Measurements from ENCODE around the gene WNT9A. TPM values are rescaled to one million over a fixed set of nuclear protein-coding genes. Genes with fewer than 3 reads are reported as not detected.
"Not testable (repeated sequence)": the region's sequence is repeated elsewhere in the genome, so short reads cannot be mapped to it uniquely, and the experiment has no call there.

WNT9A gene
- total and polyA plus RNA-seq, 7 experiments from 2014 or later, result 0.29 TPM; not detected in 6

DNA sequence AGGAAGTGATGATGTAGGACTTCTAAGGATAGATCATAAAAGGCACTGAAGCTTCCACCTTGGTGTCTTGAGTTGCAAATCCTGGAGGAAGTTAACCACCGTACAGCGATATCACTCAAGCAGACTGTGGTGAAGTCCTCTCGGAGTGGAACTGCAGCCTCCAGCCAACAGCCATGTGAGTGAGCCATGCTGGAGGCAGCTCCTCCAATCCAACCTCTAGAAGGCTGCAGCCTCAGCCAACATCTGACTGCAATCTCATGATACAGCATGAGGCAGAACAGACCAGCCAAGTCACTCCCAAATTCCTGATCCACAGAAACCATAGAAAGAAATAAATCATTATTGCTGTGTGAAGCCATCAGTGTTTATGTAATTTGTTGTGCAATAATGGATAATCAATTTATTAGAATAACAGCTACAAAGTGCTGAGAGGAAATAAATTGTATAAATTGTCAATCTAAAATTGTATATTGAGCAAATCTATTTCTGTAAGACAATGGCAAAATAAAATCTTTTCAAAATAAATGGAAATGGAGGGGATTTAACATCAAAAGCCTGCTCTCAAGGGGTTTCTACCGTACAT is 67.3 kb downstream of the WNT9A start:
- H3K27me3 ChIP-seq (ENCODE audit: control insufficient read depth in 2 of 2, insufficient read depth in 2 of 2, low read length in 2 of 2), result no peaks in the 10 kb centered on the region
- peaks cover 3 to 37% (median 14%) of the 10 kb centered on the region in 7 donors for H3K4me1 Mint-ChIP-seq
- no peak overlapping the region for H3K27ac ChIP-seq (ENCODE audit: low read depth, low read length)
- peak overlapping the region in 3 of 9 donors; percentile 1 to 75 (median 43) for H3K27ac Mint-ChIP-seq
- H3K9me3 ChIP-seq (ENCODE audit: control insufficient read depth in 2 of 3, low read length in 3 of 3), result no peaks in the 10 kb centered on the region
- no peak overlapping the region for H3K4me3 ChIP-seq (ENCODE audit: low read length)
- no peaks in the 10 kb centered on the region for H3K36me3 ChIP-seq (ENCODE audit: control insufficient read depth in 2 of 3, insufficient read depth in 3 of 3, low read length in 3 of 3)
- peaks cover 15 to 18% of the 10 kb centered on the region in 2 donors for H3K4me1 ChIP-seq (ENCODE audit: control insufficient read depth in 2 of 2, insufficient read depth in 2 of 2, low read length in 2 of 2)
- intact Hi-C loops (cut with micrococcal nuclease), result loop anchor here in 1 of 2 donors (10.0 kb wide), 1 partner anchor 116 kb away; no protein-coding TSS in a partner anchor
- H3K4me3 Mint-ChIP-seq, result no peak overlapping the region
- no peak for DNase-seq
- H3K36me3 Mint-ChIP-seq, result no peaks in the 10 kb centered on the region
- ATAC-seq, result no peak
- H3K9me3 Mint-ChIP-seq, result peaks cover 0 to 4% (median 0%) of the 10 kb centered on the region in 11 donors
- CTCF ChIA-PET, result no interaction called here
- POLR2A ChIA-PET, result interaction anchor here (0.7 to 1.3 kb wide), 3 partner anchors 9 to 47 kb away, joined by 3 to 4 read pairs (median 4); no protein-coding TSS in a partner anchor
- H3K27me3 Mint-ChIP-seq, result peaks cover 0 to 41% (median 0%) of the 10 kb centered on the region in 5 donors

GRCh38 chr1:227877810-227878209 is 69.9 kb downstream of the WNT9A start:
- H3K4me1 ChIP-seq (ENCODE audit: control insufficient read depth in 2 of 2, insufficient read depth in 2 of 2, low read length in 2 of 2); ATAC-seq; CTCF ChIA-PET; intact Hi-C loops (cut with micrococcal nuclease); H3K27ac Mint-ChIP-seq; H3K27me3 ChIP-seq (ENCODE audit: control insufficient read depth in 2 of 2, insufficient read depth in 2 of 2, low read length in 2 of 2); H3K4me3 Mint-ChIP-seq; H3K36me3 Mint-ChIP-seq; H3K27ac ChIP-seq (ENCODE audit: low read depth, low read length); DNase-seq; POLR2A ChIA-PET; H3K36me3 ChIP-seq (ENCODE audit: control insufficient read depth in 2 of 3, insufficient read depth in 3 of 3, low read length in 3 of 3); H3K4me3 ChIP-seq (ENCODE audit: low read length); H3K9me3 ChIP-seq (ENCODE audit: control insufficient read depth in 2 of 3, low read length in 3 of 3): not testable (repeated sequence)
- Mint-ChIP-seq H3K4me1 (peaks cover 0 to 32% (median 14%) of the 10 kb centered on the region in 7 donors), H3K9me3 (peaks cover 0 to 16% (median 10%) of the 10 kb centered on the region in 11 donors), H3K27me3 (peaks cover 0 to 62% (median 0%) of the 10 kb centered on the region in 5 donors)

GRCh38 chr1:227871892-227872291 is 75.8 kb downstream of the WNT9A start:
- Mint-ChIP-seq H3K4me3 (peak overlapping the region in 9 of 10 donors; percentile 9 to 91 (median 51)), H3K27ac (peak overlapping the region in 4 of 9 donors; percentile 22 to 59 (median 46)), H3K4me1 (peaks cover 22 to 57% (median 50%) of the 10 kb centered on the region in 7 donors), H3K9me3 (peaks cover 0 to 21% (median 9%) of the 10 kb centered on the region in 11 donors), H3K27me3 (peaks cover 0 to 36% (median 0%) of the 10 kb centered on the region in 5 donors)
- intact Hi-C loops (cut with micrococcal nuclease), result loop anchor here in 1 of 2 donors (2.0 kb wide), 1 partner anchor 15 kb away; no protein-coding TSS in a partner anchor
- H3K36me3 Mint-ChIP-seq; H3K27ac ChIP-seq (ENCODE audit: low read depth, low read length); H3K27me3 ChIP-seq (ENCODE audit: control insufficient read depth in 2 of 2, insufficient read depth in 2 of 2, low read length in 2 of 2); DNase-seq; H3K4me3 ChIP-seq (ENCODE audit: low read length); H3K9me3 ChIP-seq (ENCODE audit: control insufficient read depth in 2 of 3, low read length in 3 of 3); H3K36me3 ChIP-seq (ENCODE audit: control insufficient read depth in 2 of 3, insufficient read depth in 3 of 3, low read length in 3 of 3); ATAC-seq: not testable (repeated sequence)
- H3K4me1 ChIP-seq (ENCODE audit: control insufficient read depth in 2 of 2, insufficient read depth in 2 of 2, low read length in 2 of 2), result peaks cover 31 to 34% of the 10 kb centered on the region in 2 donors
- CTCF ChIA-PET, result interaction anchor here (0.8 kb wide), 1 partner anchor 74 kb away, joined by 3 read pairs; no protein-coding TSS in a partner anchor
- POLR2A ChIA-PET, result interaction anchor here (0.6 to 2.4 kb wide), 4 partner anchors 8 to 14 kb away, joined by 3 to 14 read pairs (median 4); no protein-coding TSS in a partner anchor

GRCh38 chr1:227870366-227870765 is 77.4 kb downstream of the WNT9A start:
- intact Hi-C loops (cut with micrococcal nuclease), result loop anchor here in 1 of 2 donors (2.0 kb wide), 1 partner anchor 16 kb away; no protein-coding TSS in a partner anchor
- H3K27me3 Mint-ChIP-seq, result peaks cover 0 to 24% (median 0%) of the 10 kb centered on the region in 5 donors
- CTCF ChIA-PET, result interaction anchor here (1.3 kb wide), 1 partner anchor 18 kb away, joined by 3 read pairs; no protein-coding TSS in a partner anchor
- H3K36me3 ChIP-seq (ENCODE audit: control insufficient read depth in 2 of 3, insufficient read depth in 3 of 3, low read length in 3 of 3), result no peaks in the 10 kb centered on the region
- H3K4me3 Mint-ChIP-seq, result peak overlapping the region; percentile 52 to 91 (median 78)
- peaks cover 31 to 34% of the 10 kb centered on the region in 2 donors for H3K4me1 ChIP-seq (ENCODE audit: control insufficient read depth in 2 of 2, insufficient read depth in 2 of 2, low read length in 2 of 2)
- no peak for ATAC-seq
- H3K27ac ChIP-seq (ENCODE audit: low read depth, low read length), result no peak overlapping the region
- H3K4me3 ChIP-seq (ENCODE audit: low read length), result peak overlapping the region; percentile 48
- H3K9me3 ChIP-seq (ENCODE audit: control insufficient read depth in 2 of 3, low read length in 3 of 3), result peaks cover 0 to under 1% (median 0%) of the 10 kb centered on the region in 3 experiments
- no peak for DNase-seq
- peaks cover 0 to 8% (median 5%) of the 10 kb centered on the region in 5 donors for H3K36me3 Mint-ChIP-seq
- POLR2A ChIA-PET, result interaction anchor here (0.6 to 2.0 kb wide), 2 partner anchors 15 to 20 kb away, joined by 7 to 13 read pairs; no protein-coding TSS in a partner anchor
- peaks cover 22 to 58% (median 50%) of the 10 kb centered on the region in 7 donors for H3K4me1 Mint-ChIP-seq
- H3K9me3 Mint-ChIP-seq, result peaks cover 0 to 21% (median 10%) of the 10 kb centered on the region in 11 donors
- H3K27ac Mint-ChIP-seq, result peak overlapping the region in 8 of 9 donors; percentile 8 to 92 (median 80)
- no peaks in the 10 kb centered on the region for H3K27me3 ChIP-seq (ENCODE audit: control insufficient read depth in 2 of 2, insufficient read depth in 2 of 2, low read length in 2 of 2)

DNA sequence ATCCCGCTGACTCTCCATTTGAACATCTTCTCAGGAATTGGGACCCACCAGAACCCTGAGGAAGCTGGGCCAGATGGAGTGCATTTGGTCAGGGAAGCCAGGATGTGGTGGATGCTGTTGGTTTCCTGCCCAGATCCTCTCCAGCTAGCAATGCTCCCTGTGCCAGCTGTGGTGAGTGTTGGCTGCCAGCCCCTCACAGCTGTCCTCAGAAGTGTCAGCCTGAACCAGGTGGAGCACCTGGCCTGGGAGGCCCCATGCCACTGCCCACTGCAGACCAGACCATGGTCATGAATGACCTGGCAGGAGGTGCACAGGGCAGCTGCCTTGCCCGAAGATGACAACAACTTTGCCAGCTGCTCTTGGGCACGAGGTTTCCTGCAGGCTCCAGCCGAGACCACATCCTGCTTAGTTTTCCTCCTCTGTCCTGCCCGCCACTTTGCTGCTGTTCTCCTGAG is 77.9 kb downstream of the WNT9A start:
- no peaks in the 10 kb centered on the region for H3K36me3 ChIP-seq (ENCODE audit: control insufficient read depth in 2 of 3, insufficient read depth in 3 of 3, low read length in 3 of 3)
- H3K4me1 ChIP-seq (ENCODE audit: control insufficient read depth in 2 of 2, insufficient read depth in 2 of 2, low read length in 2 of 2), result peaks cover 31 to 34% of the 10 kb centered on the region in 2 donors
- peaks cover 22 to 58% (median 50%) of the 10 kb centered on the region in 7 donors for H3K4me1 Mint-ChIP-seq

DNA sequence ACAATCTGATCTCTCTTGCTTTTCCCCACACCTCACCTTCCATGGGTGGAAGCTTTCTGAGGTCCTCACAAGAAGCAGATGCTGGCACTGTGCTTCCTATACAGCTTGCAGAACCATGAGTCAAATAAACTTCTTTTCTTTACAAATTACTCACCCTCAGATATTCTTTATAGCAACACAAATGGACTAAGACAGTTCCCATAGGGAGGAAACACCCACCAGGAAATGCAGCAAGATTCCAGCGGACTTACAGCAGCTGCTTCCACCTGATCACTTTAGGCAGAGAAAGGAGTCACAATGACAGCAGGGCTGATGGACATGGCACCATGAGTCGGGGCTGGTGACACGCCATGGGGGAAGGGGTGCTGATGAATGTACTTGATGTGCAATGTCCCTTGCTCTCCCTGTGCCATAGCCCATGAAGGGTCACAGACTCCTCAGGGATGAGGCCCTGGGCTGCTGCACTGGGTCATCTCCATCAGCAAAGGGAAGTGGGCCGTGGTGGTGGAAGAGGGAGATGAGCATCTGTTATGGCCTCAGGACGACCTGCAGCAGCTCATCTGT is 78.4 kb downstream of the WNT9A start:
- POLR2A ChIA-PET, result interaction anchor here (2.0 kb wide), 1 partner anchor 16 kb away, joined by 13 read pairs; no protein-coding TSS in a partner anchor
- CTCF ChIA-PET, result interaction anchor here (1.3 kb wide), 1 partner anchor 17 kb away, joined by 3 read pairs; no protein-coding TSS in a partner anchor
- H3K27ac Mint-ChIP-seq, result peak overlapping the region in 8 of 9 donors; percentile 8 to 92 (median 75)

More for the DNA sequence above, 77.9 kb downstream of the WNT9A start:
- Mint-ChIP-seq H3K36me3 (peaks cover 0 to 8% (median 5%) of the 10 kb centered on the region in 5 donors), H3K27me3 (peaks cover 0 to 19% (median 0%) of the 10 kb centered on the region in 5 donors), H3K4me3 (peak overlapping the region; percentile 52 to 91 (median 78)), H3K27ac (peak overlapping the region in 8 of 9 donors; percentile 8 to 92 (median 80)), H3K9me3 (peaks cover under 1 to 25% (median 13%) of the 10 kb centered on the region in 11 donors)
- Histone ChIP-seq H3K4me3 (ENCODE audit: low read length) (peak overlapping the region; percentile 48), H3K9me3 (ENCODE audit: control insufficient read depth in 2 of 3, low read length in 3 of 3) (peaks cover 0 to 5% (median 0%) of the 10 kb centered on the region in 3 experiments), H3K27ac (ENCODE audit: low read depth, low read length) (no peak overlapping the region), H3K27me3 (ENCODE audit: control insufficient read depth in 2 of 2, insufficient read depth in 2 of 2, low read length in 2 of 2) (no peaks in the 10 kb centered on the region)
- ATAC-seq (peak; percentile 52), DNase-seq (peak in 5 of 9 donors; percentile 28 to 40 (median 37))
- intact Hi-C loops (cut with micrococcal nuclease), result loop anchor here in 1 of 2 donors (2.0 kb wide), 1 partner anchor 17 kb away; no protein-coding TSS in a partner anchor
- ChIA-PET CTCF (interaction anchor here (1.3 kb wide), 1 partner anchor 17 kb away, joined by 3 read pairs; no protein-coding TSS in a partner anchor), POLR2A (interaction anchor here (0.6 to 2.0 kb wide), 2 partner anchors 15 to 19 kb away, joined by 7 to 13 read pairs; no protein-coding TSS in a partner anchor)

More for the DNA sequence above, 78.4 kb downstream of the WNT9A start:
- peaks cover 22 to 58% (median 50%) of the 10 kb centered on the region in 7 donors for H3K4me1 Mint-ChIP-seq
- H3K4me1 ChIP-seq (ENCODE audit: control insufficient read depth in 2 of 2, insufficient read depth in 2 of 2, low read length in 2 of 2), result peaks cover 31 to 34% of the 10 kb centered on the region in 2 donors
- peaks cover 0 to 19% (median 0%) of the 10 kb centered on the region in 5 donors for H3K27me3 Mint-ChIP-seq
- H3K36me3 Mint-ChIP-seq, result peaks cover 0 to 11% (median 8%) of the 10 kb centered on the region in 5 donors
- peak overlapping the region; percentile 12 to 91 (median 77) for H3K4me3 Mint-ChIP-seq
- H3K36me3 ChIP-seq (ENCODE audit: control insufficient read depth in 2 of 3, insufficient read depth in 3 of 3, low read length in 3 of 3), result no peaks in the 10 kb centered on the region
- H3K9me3 Mint-ChIP-seq, result peaks cover 4 to 27% (median 15%) of the 10 kb centered on the region in 11 donors
- intact Hi-C loops (cut with micrococcal nuclease), result no loop called here
- no peaks in the 10 kb centered on the region for H3K27me3 ChIP-seq (ENCODE audit: control insufficient read depth in 2 of 2, insufficient read depth in 2 of 2, low read length in 2 of 2)
- peaks cover 0 to 6% (median 0%) of the 10 kb centered on the region in 3 experiments for H3K9me3 ChIP-seq (ENCODE audit: control insufficient read depth in 2 of 3, low read length in 3 of 3)
- no peak overlapping the region for H3K27ac ChIP-seq (ENCODE audit: low read depth, low read length)
- ATAC-seq (peak; percentile 10), DNase-seq (no peak)
- peak overlapping the region; percentile 48 for H3K4me3 ChIP-seq (ENCODE audit: low read length)

All from naive thymus-derived CD4-positive, alpha-beta T cell (primary cell).